ENCODE results near the gene MMP24. TPM values are rescaled to one million over a fixed set of nuclear protein-coding genes. Genes with fewer than 3 reads are reported as not detected.
"Not testable (repeated sequence)": the region's sequence is repeated elsewhere in the genome, so short reads cannot be mapped to it uniquely, and the experiment has no call there.

MMP24 gene
- polyA plus RNA-seq, 1 of the 3 experiments (the other 2 are of a cell fraction): 18.1 TPM

GRCh38 chr20:35181731-35182130, 44.8 kb upstream of the MMP24 start:
- no peaks in the 10 kb centered on the region for H3K36me3 ChIP-seq (replicated peaks in 1 of 2; ENCODE audit: control insufficient read depth in 1 of 2, insufficient read depth in 2 of 2, low read length in 1 of 2)
- TF ChIP-seq NRF1 (IDR thresholded peaks at IDR 0.05; ENCODE audit: low read depth, low read length): no peak
- TF ChIP-seq RAD21 (IDR thresholded peaks at IDR 0.05; ENCODE audit: low read length): no peak
- TF ChIP-seq PBX3 (IDR thresholded peaks at IDR 0.05): no peak
- TF ChIP-seq RCOR1 (IDR thresholded peaks at IDR 0.05; ENCODE audit: low read length): no peak
- no peak for TF ChIP-seq SMC3 (IDR thresholded peaks at IDR 0.05; ENCODE audit: low read depth, low read length)
- no peak for TF ChIP-seq JUND (IDR thresholded peaks at IDR 0.05)
- TF ChIP-seq TCF12 (IDR thresholded peaks at IDR 0.05): no peak
- TF ChIP-seq REST (IDR thresholded peaks at IDR 0.05; ENCODE audit: low read depth, low read length): no peak
- no peak for TF ChIP-seq ZBTB33 (IDR thresholded peaks at IDR 0.05; ENCODE audit: borderline replicate concordance, low read depth)
- no peak for TF ChIP-seq ELF1 (IDR thresholded peaks at IDR 0.05)
- no peak for TF ChIP-seq YY1 (IDR thresholded peaks at IDR 0.05; ENCODE audit: low read depth)
- TF ChIP-seq CTCF (IDR thresholded peaks at IDR 0.05): no peak
- no peak for TF ChIP-seq EZH2phosphoT487 (IDR thresholded peaks at IDR 0.05; ENCODE audit: borderline replicate concordance, low read depth)
- TF ChIP-seq POLR2AphosphoS5 (IDR thresholded peaks at IDR 0.05; ENCODE audit: low read depth, low read length): no peak
- no peak for TF ChIP-seq EP300 (IDR thresholded peaks at IDR 0.05; ENCODE audit: borderline replicate concordance in 1 of 2, low read depth in 1 of 2, low read length in 1 of 2)
- no peak for TF ChIP-seq FOXJ3 (CRISPR knock-in tag; IDR thresholded peaks at IDR 0.05)
- TF ChIP-seq MEF2A (IDR thresholded peaks at IDR 0.05; ENCODE audit: borderline replicate concordance, low read depth): no peak
- no peak for TF ChIP-seq TAF1 (IDR thresholded peaks at IDR 0.05; ENCODE audit: borderline replicate concordance, low read depth, low read length)
- TF ChIP-seq IRF3 (IDR thresholded peaks at IDR 0.05; ENCODE audit: low read depth, low read length): no peak
- ChIA-PET POLR2A (no interaction called here), CTCF (interaction anchor here (1.2 to 2.0 kb wide), 2 partner anchors 88 to 147 kb away, joined by 3 to 5 read pairs; no protein-coding TSS in a partner anchor)
- no peak for DNase-seq
- no peak overlapping the region for H3K27ac ChIP-seq (ENCODE audit: low read depth in 2 of 2, low read length in 1 of 2)
- H3K27me3 ChIP-seq (ENCODE audit: insufficient read depth): no peaks in the 10 kb centered on the region
- H3F3A ChIP-seq (replicated peaks; ENCODE audit: insufficient read depth): peaks cover 4% of the 10 kb centered on the region
- no peak overlapping the region for H3K9ac ChIP-seq
- H3K79me2 ChIP-seq (ENCODE audit: insufficient read depth): no peaks in the 10 kb centered on the region
- no peaks in the 10 kb centered on the region for H3K9me3 ChIP-seq
- no peak overlapping the region for H3K4me3 ChIP-seq (ENCODE audit: low read depth in 2 of 2, low read length in 1 of 2)
- H3K4me2 ChIP-seq: no peak overlapping the region
- H3K9me2 ChIP-seq: no peaks in the 10 kb centered on the region
- no peaks in the 10 kb centered on the region for H4K20me1 ChIP-seq (ENCODE audit: insufficient read depth)
- H3K4me1 ChIP-seq (ENCODE audit: control insufficient read depth in 1 of 2, insufficient read depth in 2 of 2, low read depth in 1 of 2, low read length in 1 of 2): no peaks in the 10 kb centered on the region
- no peak overlapping the region for H2AFZ ChIP-seq (ENCODE audit: low read depth)

GRCh38 chr20:35186691-35187289, 39.7 kb upstream of the MMP24 start:
- H3K9ac ChIP-seq; H4K20me1 ChIP-seq (ENCODE audit: insufficient read depth); POLR2A ChIA-PET; H3K27me3 ChIP-seq (ENCODE audit: insufficient read depth); H3K4me2 ChIP-seq; H3K36me3 ChIP-seq (replicated peaks in 1 of 2; ENCODE audit: control insufficient read depth in 1 of 2, insufficient read depth in 2 of 2, low read length in 1 of 2); DNase-seq; H3K27ac ChIP-seq (ENCODE audit: low read depth in 2 of 2, low read length in 1 of 2); H3K4me3 ChIP-seq (ENCODE audit: low read depth in 2 of 2, low read length in 1 of 2); H3K79me2 ChIP-seq (ENCODE audit: insufficient read depth); H2AFZ ChIP-seq (ENCODE audit: low read depth); H3K9me2 ChIP-seq; H3K4me1 ChIP-seq (ENCODE audit: control insufficient read depth in 1 of 2, insufficient read depth in 2 of 2, low read depth in 1 of 2, low read length in 1 of 2); H3F3A ChIP-seq (replicated peaks; ENCODE audit: insufficient read depth); H3K9me3 ChIP-seq: not testable (repeated sequence)
- CTCF ChIA-PET: interaction anchor here (1.6 kb wide), 1 partner anchor 42 kb away, joined by 7 read pairs; no protein-coding TSS in a partner anchor
- WGBS (ENCODE audit: low lambda C conversion rate): 73% methylated on average over 10 of the region's 10 CpGs

All from SK-N-SH (cell line).